IPS-18c (cell line): ENCODE data around the gene HOXB8.

Source experiments
- H3K4me3 ChIP-seq: 2 replicates; pipeline ENCODE4 v1.7.0; 2013; ENCODE audit warnings: low read depth, mild to moderate bottlenecking, low read length, moderate library complexity; ENCODE audit not compliant: insufficient read depth
- H3K9me3 ChIP-seq: one replicate; pipeline ENCODE4 v1.6.1; 2013; ENCODE audit warnings: mild to moderate bottlenecking, low read length, moderate library complexity; ENCODE audit not compliant: control insufficient read depth, insufficient read depth

The HOXB8 gene

GRCh38 chr17:48605409-48605919 is 9.6 kb downstream of the HOXB8 start:
- H3K9me3 ChIP-seq = peaks cover 2% of the 10 kb centered on the region
- no peak overlapping the region for H3K4me3 ChIP-seq

- Histone ChIP-seq H3K9me3 (peaks cover 2% of the 10 kb centered on the region), H3K4me3 (no peak within 1 kb of the TSS)
Observed at GRCh38 chr17:48604770-48605329, 10.2 kb downstream of the HOXB8 start, which contains the start of gene HOXB6. Gene HOXB6 (minus strand): TSS chr17:48604986. CDS start chr17:48598150, 6,836 bp downstream.

DNA sequence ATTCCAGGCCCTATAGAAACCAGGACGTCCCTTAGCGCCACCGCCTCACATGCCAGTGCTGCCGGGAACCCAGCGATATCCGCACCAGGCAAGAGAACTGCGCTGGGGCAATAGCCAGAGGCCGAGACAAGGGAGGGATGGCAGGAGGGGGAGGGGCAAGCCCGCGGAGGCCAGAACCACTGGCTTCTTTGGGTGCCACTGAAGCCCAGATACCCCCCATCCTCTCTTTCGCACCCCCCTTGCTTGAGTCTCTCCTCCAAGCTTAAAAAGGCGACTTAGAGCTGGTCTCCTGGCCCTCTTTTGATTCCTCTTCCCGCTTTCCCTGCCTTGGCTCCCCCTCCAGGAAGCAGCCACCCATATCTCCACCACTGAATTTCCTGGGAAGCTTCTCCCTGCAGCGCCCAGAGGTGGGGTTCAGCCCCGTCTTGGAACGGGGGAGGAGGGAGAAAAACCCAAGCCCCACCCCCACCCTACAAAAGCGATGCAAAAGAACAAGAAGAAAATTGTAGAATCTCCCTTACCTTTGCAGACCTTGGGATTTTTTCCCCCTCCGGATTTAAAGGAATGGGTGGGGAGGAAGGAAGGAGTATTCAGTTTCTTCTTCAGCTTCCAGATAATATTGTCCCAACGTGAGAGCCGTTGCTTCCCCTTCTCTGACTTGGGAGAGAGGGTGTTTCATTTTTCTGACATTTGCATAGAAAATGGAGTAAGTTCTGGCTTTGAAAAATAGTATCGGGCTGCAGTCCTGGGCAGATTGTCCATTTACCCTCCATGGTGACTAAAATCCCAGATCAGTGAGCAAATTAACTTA is 10.9 kb downstream of the HOXB8 start:
- peaks cover 2% of the 10 kb centered on the region for H3K9me3 ChIP-seq
- no peak overlapping the region for H3K4me3 ChIP-seq

GRCh38 chr17:48601539-48602425 is 13.3 kb downstream of the HOXB8 start:
- no peaks in the 10 kb centered on the region for H3K9me3 ChIP-seq
- no peak overlapping the region for H3K4me3 ChIP-seq

DNA sequence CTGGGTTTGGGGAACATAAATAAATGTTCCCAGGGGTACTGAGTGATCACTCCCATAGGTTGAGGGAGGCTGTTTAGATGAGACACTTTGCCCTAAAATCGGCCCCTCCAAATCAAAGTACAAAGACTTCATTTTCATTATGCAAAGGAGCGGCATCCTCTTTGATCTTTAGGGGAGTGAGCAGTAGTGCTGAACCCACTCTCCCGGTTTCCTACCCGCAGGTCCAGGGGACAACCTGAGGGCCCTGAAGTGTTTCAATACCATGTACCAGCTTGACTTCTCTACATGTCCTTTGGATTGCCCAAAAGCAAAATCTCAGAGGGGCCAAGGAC is 13.9 kb downstream of the HOXB8 start:
- Histone ChIP-seq H3K9me3 (no peaks in the 10 kb centered on the region), H3K4me3 (no peak overlapping the region)

DNA sequence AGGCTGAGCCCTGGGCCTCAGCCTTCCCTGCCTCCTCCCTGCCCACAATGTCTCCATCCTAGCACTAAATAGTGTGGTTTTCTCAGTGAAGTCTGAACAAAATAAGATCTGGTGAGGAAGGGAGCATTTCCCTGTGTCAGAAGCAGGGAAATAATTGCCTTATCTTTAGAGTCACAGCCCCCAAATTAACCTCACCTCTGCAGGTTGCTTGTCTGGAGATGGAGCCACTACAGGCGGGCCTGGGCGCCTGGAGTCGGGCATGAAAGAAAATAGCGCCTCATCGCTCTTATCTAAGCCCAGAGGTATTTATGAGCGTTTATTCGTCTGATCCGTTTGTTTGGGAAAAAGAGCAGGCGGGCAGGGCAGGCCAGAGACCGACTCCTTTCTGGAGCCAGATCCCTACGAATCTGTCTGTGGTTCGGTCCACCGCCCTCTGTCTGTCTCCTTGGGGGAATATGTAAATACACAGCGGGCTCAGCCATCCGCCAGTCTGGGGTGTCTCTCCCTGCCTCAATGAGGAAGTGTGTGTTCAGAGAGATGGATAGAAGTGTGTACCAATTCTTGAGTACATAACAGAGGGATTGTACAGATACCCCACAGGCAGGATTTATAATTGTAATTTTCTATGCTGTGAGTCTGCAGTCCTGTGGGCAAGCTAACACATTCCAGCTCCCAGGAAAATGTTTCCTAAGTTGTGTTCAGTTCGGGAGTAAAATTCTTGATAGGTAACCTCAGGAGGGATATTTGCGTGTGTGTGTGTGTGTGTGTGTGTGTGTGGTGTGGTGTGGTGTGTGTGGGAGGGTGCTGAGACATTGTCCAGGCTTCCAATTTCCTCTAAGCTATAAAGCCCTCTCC is 14.6 kb downstream of the HOXB8 start:
- H3K9me3 ChIP-seq = no peaks in the 10 kb centered on the region
- no peak overlapping the region for H3K4me3 ChIP-seq

DNA sequence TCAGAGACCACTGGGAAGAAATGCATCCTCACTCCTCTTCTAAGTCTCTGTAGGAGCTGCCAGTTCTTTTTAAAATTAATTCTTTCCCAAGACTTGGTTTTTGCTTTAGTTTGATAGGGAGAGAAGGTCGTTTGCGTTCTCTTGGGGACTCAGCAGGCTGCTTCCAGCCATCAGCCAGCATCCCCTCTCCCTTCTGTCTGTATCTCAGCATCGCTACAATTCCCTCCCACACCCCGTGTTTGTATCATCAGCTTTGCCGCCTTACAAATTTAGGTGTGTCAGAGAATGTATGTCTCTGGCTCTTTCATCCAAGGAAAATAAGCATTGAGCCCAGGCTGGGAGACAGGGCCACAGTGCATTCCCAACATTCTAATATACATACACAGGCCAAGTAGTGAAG is 15.7 kb downstream of the HOXB8 start:
- Histone ChIP-seq H3K9me3 (no peaks in the 10 kb centered on the region), H3K4me3 (no peak overlapping the region)

DNA sequence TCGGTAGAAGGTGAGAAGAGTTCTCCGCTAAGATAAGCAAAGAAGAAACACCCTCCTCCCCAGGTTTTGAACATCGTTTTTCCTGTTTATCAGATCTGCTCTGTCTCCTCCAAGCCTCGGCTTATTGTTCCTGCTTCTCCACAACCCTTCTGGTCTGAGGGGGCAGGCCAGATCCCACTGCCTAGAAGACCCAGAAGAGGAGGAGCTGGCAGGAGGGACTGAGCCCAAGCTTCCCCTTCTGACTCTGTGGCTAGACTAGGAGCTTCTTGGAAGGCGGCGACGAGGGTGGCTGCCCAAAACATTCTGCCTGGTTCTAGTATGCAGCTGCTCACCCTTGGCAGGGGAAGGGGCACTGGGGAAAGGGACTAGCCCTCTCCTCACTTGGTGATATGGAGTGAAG is 16.4 kb downstream of the HOXB8 start:
- H3K9me3 ChIP-seq = no peaks in the 10 kb centered on the region
- H3K4me3 ChIP-seq = no peak overlapping the region

GRCh38 chr17:48597778-48598631 is 17.1 kb downstream of the HOXB8 start:
- Histone ChIP-seq H3K4me3 (no peak overlapping the region; the same call in 1 of the 2 replicates), H3K9me3 (no peaks in the 10 kb centered on the region)

- Histone ChIP-seq H3K9me3 (no peaks in the 10 kb centered on the region), H3K4me3 (no peak overlapping the region)
Observed at GRCh38 chr17:48597528-48597777, 17.6 kb downstream of the HOXB8 start.

DNA sequence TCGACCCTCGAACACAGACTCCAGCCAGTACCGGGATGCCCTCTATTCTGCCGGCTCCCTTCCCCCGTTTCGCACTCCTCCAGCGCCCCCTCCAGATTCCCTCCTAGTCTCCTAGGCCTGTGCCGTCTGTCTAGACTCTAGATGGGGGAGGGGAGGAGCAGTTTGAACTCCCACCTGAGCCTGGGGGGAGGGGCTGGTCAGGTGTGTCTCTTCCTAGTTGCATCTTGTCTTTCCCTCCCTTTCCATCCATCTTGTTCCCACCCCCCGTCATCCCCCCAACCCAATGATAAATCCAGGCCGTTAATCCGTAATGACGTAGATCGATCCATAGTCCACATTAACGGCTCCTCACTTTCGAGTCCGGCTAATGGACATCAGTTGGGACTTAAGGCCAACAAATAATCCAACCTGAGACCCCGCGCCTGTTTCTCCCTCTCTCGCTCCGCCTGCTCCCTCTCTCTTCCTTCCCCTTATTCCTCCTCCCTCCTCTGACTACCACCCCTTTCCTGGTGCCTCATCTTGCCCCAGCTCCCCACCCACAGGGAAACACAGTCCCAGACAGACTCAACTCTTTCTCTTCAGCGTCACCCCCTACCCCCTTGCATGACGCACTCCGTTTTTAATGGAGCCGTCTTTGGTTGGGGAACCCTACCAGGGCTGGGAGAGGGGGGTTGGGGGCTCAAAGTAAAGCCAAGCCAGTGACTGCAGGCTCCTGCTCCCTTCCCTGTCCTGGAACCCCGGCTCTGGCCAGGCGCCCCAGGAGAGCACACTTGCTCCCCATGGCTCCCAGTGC is 18.2 kb downstream of the HOXB8 start:
- Histone ChIP-seq H3K9me3 (no peaks in the 10 kb centered on the region), H3K4me3 (0 out of 2 replicates have a peak overlapping the region, but pooled peaks have one; percentile 15)

DNA sequence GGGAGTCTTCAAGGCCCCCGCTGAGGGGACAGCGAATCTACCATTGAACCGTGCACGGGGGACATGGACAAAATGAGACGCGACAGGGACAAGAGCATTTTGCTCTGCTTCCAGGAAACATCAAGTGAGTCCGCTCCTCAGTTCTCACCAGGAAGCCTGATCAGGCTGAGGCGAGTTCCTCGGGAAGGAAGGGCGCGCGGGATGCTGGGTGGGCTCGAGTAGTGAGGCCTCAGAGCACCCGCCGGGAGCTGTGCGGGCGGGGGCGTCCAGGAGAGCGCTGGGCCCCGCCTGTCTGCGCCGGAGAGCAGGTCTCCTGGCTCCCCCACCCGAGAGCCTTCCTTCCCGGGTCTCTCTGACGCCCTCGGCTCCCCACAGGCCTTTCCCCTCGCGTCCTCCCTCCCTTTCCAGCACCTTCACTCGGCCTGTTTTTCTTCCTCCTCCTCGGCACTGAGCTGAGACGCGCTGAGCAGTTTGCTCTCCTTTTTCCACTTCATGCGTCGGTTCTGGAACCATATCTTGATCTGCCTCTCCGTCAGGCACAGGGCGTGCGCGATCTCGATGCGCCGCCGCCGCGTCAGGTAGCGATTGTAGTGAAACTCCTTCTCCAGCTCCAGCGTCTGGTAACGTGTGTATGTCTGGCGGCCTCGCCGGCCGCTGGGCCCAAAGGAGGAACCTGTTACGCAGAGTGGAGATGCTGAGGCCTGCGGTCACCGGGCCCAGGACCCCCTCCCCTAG is 18.9 kb downstream of the HOXB8 start:
- 0 out of 2 replicates have a peak overlapping the region, but pooled peaks have one; percentile 15 for H3K4me3 ChIP-seq
- no peaks in the 10 kb centered on the region for H3K9me3 ChIP-seq

DNA sequence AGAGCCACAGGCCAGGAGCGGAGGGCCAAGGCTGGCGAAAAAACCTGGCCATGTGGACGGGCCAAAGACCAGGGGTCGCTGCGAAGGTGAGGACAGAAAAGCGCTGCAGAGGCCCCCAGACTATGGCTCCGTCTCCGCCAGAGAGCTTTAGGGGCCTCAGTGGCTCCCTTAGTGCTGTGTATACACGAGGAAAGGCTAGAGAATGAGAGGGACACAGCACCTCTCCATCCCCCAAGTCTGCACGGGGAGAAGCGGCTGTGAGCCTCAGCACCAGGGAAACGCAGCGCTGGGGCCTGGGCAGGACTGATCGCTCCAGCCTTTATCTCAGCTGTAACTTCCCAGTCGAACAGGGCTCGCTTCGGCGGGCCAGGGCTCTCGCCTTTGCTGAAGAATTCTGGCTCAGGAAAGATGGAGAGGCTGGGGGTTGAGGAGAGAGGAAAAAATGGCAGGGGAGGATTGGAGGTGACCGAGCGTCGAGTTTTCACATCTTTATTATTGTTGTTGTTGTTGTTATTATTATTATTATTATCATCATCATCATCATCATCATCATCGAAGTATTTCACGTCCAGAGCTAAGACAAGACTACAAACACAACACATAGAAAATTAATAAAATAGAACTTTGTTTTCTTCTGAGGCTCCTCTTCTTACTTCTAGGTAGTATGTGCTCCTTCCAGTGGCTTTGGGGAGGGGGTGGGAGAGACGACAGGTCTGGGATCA is 19.7 kb downstream of the HOXB8 start:
- H3K4me3 ChIP-seq = no peak overlapping the region

DNA sequence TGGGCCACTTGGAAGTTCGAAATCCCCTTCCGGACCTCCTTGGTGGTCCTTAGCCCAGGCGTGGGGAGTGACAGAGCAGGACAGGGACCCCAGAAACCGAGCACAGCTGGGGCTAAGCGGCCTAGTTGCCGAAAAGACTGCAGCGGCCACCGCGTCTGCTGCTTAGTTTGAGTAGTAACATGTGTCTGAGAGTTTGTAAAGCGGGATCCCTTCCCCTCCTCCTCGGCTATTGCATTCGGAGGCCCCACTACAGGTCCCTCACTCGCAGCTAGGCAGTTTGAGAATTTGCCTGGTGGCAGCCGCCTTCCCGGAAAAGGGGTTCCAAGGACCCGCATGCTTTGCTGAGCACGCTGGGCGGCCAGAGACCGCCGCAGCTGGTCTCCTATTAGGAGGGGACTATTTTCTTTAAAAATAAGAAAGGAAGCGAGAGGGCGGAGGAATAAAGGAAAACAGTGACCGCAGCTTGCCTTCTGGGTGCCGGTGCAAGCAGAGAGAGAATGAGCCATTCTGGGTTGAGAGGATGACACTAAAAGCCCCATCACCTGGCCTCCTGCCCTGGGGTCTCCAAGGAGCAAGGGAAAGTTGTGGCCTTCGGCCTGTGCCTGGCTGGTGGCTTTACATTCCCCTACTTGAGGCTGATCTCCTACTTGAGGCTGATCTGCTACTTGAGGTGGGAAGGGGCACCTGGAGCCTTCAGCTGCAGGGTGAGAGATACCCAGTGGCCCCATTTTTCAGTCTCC is 20.4 kb downstream of the HOXB8 start:
- H3K9me3 ChIP-seq = no peaks in the 10 kb centered on the region
- peak overlapping the region; percentile 16; the same call in 1 of the 2 replicates for H3K4me3 ChIP-seq

More for the DNA sequence above, 19.7 kb downstream of the HOXB8 start:
- no peaks in the 10 kb centered on the region for H3K9me3 ChIP-seq
